ENCODE results near the gene TBC1D22A. TPM values are rescaled to one million over a fixed set of nuclear protein-coding genes. Genes with fewer than 3 reads are reported as not detected.

Gene TBC1D22A
- total and polyA plus RNA-seq, 2 donors (not counting 3 experiments of a cell fraction or from before 2014, with no cell fraction given) = 26.1 to 32.4 TPM

DNA sequence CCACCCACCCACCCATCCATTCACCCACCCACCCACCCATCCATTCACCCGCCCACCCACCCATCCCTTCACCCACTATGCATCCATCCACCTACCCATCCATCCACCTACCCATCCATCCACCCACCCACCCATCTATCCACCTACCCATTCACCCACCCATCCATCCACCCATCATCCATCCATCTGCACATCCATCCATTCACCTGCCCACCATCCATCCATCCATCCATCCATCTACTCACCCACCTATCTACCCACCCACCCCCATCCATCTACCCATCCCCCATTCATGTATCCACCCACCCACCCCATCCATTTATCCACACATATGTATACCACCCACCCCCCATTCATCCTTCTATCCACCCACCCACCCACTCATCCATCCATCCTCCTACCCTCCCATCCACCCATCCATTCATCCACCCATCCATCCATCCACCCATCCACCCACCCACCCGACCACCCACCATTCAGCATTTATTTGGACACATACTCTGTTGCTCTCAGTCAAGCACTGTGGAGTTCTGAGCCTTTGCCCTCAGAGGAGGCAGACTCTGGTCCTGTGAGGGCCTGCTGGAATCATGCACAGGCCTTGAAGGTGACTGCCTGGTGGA is 380.1 kb downstream of the TBC1D22A start:
- H2AFZ ChIP-seq (ENCODE audit: low read depth, low read length) = no peak overlapping the region
- FAIRE-seq = no peak
- TF ChIP-seq, protein P1, sequence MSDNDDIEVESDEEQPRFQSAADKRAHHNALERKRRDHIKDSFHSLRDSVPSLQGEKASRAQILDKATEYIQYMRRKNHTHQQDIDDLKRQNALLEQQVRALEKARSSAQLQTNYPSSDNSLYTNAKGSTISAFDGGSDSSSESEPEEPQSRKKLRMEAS (IDR thresholded peaks at IDR 0.05; ENCODE audit: insufficient read depth, insufficient read length) = no peak
- TF ChIP-seq GATA2 (IDR thresholded peaks at IDR 0.05; ENCODE audit: insufficient read depth, insufficient read length, low read depth, low read length) (no peak), MYC (IDR thresholded peaks at IDR 0.05; ENCODE audit: low read depth, low read length) (no peak), POLR2A (IDR thresholded peaks at IDR 0.05; ENCODE audit: low read depth, low read length) (no peak), EZH2 (IDR thresholded peaks at IDR 0.05; ENCODE audit: borderline replicate concordance, low read depth, low read length, severe bottlenecking) (no peak), FOS (IDR thresholded peaks at IDR 0.05; ENCODE audit: borderline replicate concordance, insufficient read depth, low read length) (no peak), POLR2AphosphoS5 (IDR thresholded peaks at IDR 0.05; ENCODE audit: insufficient read depth, low read depth, low read length) (no peak), JUN (IDR thresholded peaks at IDR 0.05; ENCODE audit: borderline replicate concordance, insufficient read depth, insufficient read length, low read depth) (no peak)
- TF ChIP-seq, protein P2, sequence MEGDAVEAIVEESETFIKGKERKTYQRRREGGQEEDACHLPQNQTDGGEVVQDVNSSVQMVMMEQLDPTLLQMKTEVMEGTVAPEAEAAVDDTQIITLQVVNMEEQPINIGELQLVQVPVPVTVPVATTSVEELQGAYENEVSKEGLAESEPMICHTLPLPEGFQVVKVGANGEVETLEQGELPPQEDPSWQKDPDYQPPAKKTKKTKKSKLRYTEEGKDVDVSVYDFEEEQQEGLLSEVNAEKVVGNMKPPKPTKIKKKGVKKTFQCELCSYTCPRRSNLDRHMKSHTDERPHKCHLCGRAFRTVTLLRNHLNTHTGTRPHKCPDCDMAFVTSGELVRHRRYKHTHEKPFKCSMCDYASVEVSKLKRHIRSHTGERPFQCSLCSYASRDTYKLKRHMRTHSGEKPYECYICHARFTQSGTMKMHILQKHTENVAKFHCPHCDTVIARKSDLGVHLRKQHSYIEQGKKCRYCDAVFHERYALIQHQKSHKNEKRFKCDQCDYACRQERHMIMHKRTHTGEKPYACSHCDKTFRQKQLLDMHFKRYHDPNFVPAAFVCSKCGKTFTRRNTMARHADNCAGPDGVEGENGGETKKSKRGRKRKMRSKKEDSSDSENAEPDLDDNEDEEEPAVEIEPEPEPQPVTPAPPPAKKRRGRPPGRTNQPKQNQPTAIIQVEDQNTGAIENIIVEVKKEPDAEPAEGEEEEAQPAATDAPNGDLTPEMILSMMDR (IDR thresholded peaks at IDR 0.05; ENCODE audit: extremely low read depth in 1 of 2, insufficient read depth in 1 of 2, low read depth in 1 of 2, low read length in 2 of 2) = no peak

More for the DNA sequence above, 380.1 kb downstream of the TBC1D22A start:
- Histone ChIP-seq H3K27me3 (ENCODE audit: control insufficient read depth in 2 of 2, insufficient read depth in 2 of 2, low read length in 2 of 2) (no peaks in the 10 kb centered on the region), H3K79me2 (ENCODE audit: control insufficient read depth, insufficient read depth, low read length) (no peaks in the 10 kb centered on the region), H3K9me3 (replicated peaks; ENCODE audit: control insufficient read depth, insufficient read depth, low read length) (no peaks in the 10 kb centered on the region), H3K9me1 (replicated peaks; ENCODE audit: control insufficient read depth, extremely low read depth, insufficient read depth, low read length) (no peaks in the 10 kb centered on the region), H3K27ac (ENCODE audit: insufficient read depth, low read depth, low read length) (no peak overlapping the region), H4K20me1 (replicated peaks; ENCODE audit: control insufficient read depth, extremely low read depth, insufficient read depth, low read length) (no peaks in the 10 kb centered on the region), H3K4me2 (ENCODE audit: insufficient read depth, low read length) (no peak overlapping the region), H3K4me1 (ENCODE audit: control insufficient read depth, extremely low read depth, insufficient read depth, low read length) (no peaks in the 10 kb centered on the region), H3K4me3 (replicated peaks in 1 of 3; ENCODE audit: insufficient read depth in 1 of 3, low read depth in 1 of 3, low read length in 3 of 3) (no peak overlapping the region), H3K9ac (replicated peaks; ENCODE audit: extremely low read depth, insufficient read depth, low read length) (no peak overlapping the region), H3K36me3 (ENCODE audit: control insufficient read depth in 2 of 2, extremely low read depth in 1 of 2, insufficient read depth in 2 of 2, low read length in 2 of 2) (no peaks in the 10 kb centered on the region)
- ChIA-PET POLR2A (no interaction called here), CTCF (no interaction called here)
- dilution Hi-C loops (cut with MboI; ENCODE audit: extremely low pct_ligation_motif_present, low sequenced_read_pairs) = no loop called here
- BruUV-seq (replicated peaks) = no TSS peak
- DNase-seq (ENCODE audit: low read depth, low spot score) = no peak
- intact Hi-C loops (cut with micrococcal nuclease) = no loop called here
